OCI-LY7 (cell line): ENCODE measurements around the gene FIGN.

Experiments used
- EZH2phosphoT487 ChIP-seq: fragments of 200-600 bp; sonication (generic); IDR thresholded peaks from 2 replicates; pipeline ENCODE4 v1.6.1; 2018; ENCODE audit warnings: low read depth, borderline replicate concordance, mild to moderate bottlenecking, mixed run types, antibody characterized with exemption, low read length, moderate library complexity, mixed read lengths
- TF ChIP-seq, protein P1 (sequence below): fragments of 200-600 bp; sonication (generic); conservative IDR thresholded peaks from 2 replicates; pipeline ENCODE4 v1.5.1; 2014; ENCODE audit warnings: mild to moderate bottlenecking, antibody characterized with exemption, low read length, moderate library complexity, mixed read lengths

DNA sequence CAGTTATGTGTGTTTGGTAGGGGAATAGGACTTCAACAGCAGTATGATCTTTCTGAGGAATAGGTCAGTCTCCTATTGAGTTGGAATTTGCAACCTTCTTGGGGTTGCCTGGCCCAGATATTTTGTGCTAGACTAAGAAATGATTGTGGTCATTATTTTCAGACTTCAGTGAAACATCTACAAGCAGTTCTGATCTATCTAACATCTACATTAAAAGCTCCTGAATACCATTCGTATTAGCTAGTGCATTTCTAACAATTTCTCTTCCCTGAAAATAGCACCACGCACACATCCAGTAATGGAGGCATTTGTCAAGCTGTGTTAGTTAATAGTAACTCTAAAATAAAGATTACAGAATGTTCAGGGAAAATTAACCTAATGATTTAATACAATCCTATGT, 179.3 kb downstream of the FIGN start:
- TF ChIP-seq, protein P1, sequence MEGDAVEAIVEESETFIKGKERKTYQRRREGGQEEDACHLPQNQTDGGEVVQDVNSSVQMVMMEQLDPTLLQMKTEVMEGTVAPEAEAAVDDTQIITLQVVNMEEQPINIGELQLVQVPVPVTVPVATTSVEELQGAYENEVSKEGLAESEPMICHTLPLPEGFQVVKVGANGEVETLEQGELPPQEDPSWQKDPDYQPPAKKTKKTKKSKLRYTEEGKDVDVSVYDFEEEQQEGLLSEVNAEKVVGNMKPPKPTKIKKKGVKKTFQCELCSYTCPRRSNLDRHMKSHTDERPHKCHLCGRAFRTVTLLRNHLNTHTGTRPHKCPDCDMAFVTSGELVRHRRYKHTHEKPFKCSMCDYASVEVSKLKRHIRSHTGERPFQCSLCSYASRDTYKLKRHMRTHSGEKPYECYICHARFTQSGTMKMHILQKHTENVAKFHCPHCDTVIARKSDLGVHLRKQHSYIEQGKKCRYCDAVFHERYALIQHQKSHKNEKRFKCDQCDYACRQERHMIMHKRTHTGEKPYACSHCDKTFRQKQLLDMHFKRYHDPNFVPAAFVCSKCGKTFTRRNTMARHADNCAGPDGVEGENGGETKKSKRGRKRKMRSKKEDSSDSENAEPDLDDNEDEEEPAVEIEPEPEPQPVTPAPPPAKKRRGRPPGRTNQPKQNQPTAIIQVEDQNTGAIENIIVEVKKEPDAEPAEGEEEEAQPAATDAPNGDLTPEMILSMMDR = no peak
- no peak for TF ChIP-seq EZH2phosphoT487
